Esophagus muscularis mucosa (tissue), 4 donors: ENCODE measurements around the gene NANOS1. TPM values are rescaled to one million over a fixed set of nuclear protein-coding genes. Genes with fewer than 3 reads are reported as not detected.
A peak's percentile ranks its signal among the peaks of the same experiment; 100 is the strongest.

Experiments
- DNase-seq: peaks from one replicate; pipeline ENCODE4 v3.0.0-alpha.2; 2017; ENCODE audit errors: extremely low spot score
- H3K27ac ChIP-seq, 4 donors: fragments of 200-600 bp; sonication (generic); replicated peaks in 1 of 4; 1 replicate in 3 of 4; 2 replicates in 1 of 4; pipeline ENCODE4 v1.5.1; 2016 to 2019; ENCODE audit warnings: mild to moderate bottlenecking in 1 of 4
- H3K27me3 ChIP-seq, 4 donors: fragments of 200-600 bp; sonication (generic); one replicate each; pipeline versions ENCODE4 v1.5.1 to v1.6.0; 2016 to 2019
- H3K36me3 ChIP-seq, 4 donors: fragments of 200-600 bp; sonication (generic); one replicate each; pipeline ENCODE4 v1.5.1; 2016 to 2019
- H3K4me1 ChIP-seq, 4 donors: fragments of 200-600 bp; sonication (generic); one replicate each; pipeline ENCODE4 v1.5.1; 2016 to 2019
- H3K4me3 ChIP-seq, 4 donors: fragments of 200-600 bp; sonication (generic); 1 replicate in 2 of 4; 2 replicates in 2 of 4; pipeline ENCODE4 v1.5.1; 2016 to 2019; ENCODE audit warnings: mild to moderate bottlenecking in 4 of 4, moderate library complexity in 1 of 4
- H3K9me3 ChIP-seq, 4 donors: fragments of 200-600 bp; sonication (generic); 1 replicate in 3 of 4; 2 replicates in 1 of 4; pipeline ENCODE4 v1.5.1; 2016 to 2019
- CTCF ChIP-seq, 3 experiments: fragments of 200-600 bp in 2 of 3; fragments of 450-650 bp in 1 of 3; sonication (generic) in 2 of 3; IDR thresholded peaks; one replicate each; pipeline ENCODE4 v1.5.1; 2017 to 2019; ENCODE audit warnings: antibody characterized with exemption in 3 of 3, mild to moderate bottlenecking in 2 of 3, moderate library complexity in 1 of 3
- EP300 ChIP-seq: sonication (generic); formaldehyde crosslinking; IDR thresholded peaks from one replicate; pipeline ENCODE4 v1.6.1; 2017; ENCODE audit warnings: antibody characterized with exemption
- POLR2A ChIP-seq: fragments of 450-650 bp; IDR thresholded peaks from one replicate; pipeline ENCODE4 v1.6.1; 2017; ENCODE audit warnings: antibody characterized with exemption, moderate library complexity, mild to moderate bottlenecking, low read depth
- POLR2AphosphoS5 ChIP-seq, 2 donors: sonication (generic); formaldehyde crosslinking; IDR thresholded peaks; one replicate each; pipeline ENCODE4 v1.6.1; 2017; ENCODE audit warnings: antibody characterized with exemption in 2 of 2
- WGBS: methylation state at CpG from one replicate; pipeline ENCODE4 v1.1.5; 2018; 5-methylcytosine and 5-hydroxymethylcytosine counted together
- intact Hi-C: fragments of 100-400 bp; cut with DNase I; formaldehyde crosslinking; loops from one replicate; pipeline ENCODE4 v1.15.1; 2023
- total RNA-seq, 4 donors: library from RNA; depleted of rRNA; stranded (reverse); fragments of >200 nt; gene quantifications; one replicate each; pipeline versions ENCODE4 v1.1.0 to v1.2.1, GENCODE V29; 2016

The NANOS1 gene, protein sequence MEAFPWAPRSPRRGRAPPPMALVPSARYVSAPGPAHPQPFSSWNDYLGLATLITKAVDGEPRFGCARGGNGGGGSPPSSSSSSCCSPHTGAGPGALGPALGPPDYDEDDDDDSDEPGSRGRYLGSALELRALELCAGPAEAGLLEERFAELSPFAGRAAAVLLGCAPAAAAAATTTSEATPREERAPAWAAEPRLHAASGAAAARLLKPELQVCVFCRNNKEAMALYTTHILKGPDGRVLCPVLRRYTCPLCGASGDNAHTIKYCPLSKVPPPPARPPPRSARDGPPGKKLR
- total RNA-seq: 10 to 100 TPM in 3 of 4 donors, 1 to 10 TPM in 1; 8.0 to 24.4 (median 14.6) TPM

DNA sequence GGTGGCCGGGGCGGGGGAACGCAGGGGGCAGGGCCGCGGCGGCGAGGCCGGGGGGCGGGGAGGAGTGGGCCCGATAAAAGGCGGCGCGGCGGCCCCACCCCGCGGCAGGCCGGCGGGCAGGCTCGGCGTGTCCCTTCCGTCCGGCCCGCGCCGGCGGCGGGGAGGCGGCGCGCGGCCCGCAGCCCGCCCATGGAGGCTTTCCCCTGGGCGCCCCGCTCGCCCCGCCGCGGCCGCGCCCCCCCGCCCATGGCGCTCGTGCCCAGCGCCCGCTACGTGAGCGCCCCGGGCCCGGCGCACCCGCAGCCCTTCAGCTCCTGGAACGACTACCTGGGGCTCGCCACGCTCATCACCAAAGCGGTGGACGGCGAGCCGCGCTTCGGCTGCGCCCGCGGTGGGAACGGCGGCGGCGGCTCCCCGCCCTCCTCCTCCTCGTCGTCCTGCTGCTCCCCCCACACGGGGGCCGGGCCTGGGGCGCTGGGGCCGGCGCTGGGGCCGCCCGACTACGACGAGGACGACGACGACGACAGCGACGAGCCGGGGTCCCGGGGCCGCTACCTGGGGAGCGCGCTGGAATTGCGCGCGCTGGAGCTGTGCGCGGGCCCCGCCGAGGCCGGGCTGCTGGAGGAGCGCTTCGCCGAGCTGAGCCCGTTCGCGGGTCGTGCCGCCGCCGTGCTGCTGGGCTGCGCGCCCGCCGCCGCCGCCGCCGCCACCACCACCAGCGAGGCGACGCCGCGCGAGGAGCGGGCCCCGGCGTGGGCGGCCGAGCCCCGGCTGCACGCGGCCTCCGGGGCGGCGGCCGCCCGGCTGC is at the start of gene NANOS1:
Gene NANOS1, plus strand, starts transcription at position 102 of the 808 bp plus-strand sequence. Its CDS starts 88 bp downstream, at position 190.
- Histone ChIP-seq H3K9me3 (no peaks in the 10 kb centered on the region), H3K27ac (peak within 1 kb of the TSS; percentile 86 to 92 (median 88)), H3K4me1 (peaks cover 35 to 76% (median 54%) of the 10 kb centered on the region in 4 donors), H3K4me3 (peak within 1 kb of the TSS; percentile 72 to 84 (median 76)), H3K27me3 (no peaks in the 10 kb centered on the region), H3K36me3 (peaks cover 0 to 24% (median 22%) of the 10 kb centered on the region in 4 donors)
- intact Hi-C loops: loop anchor here (10.0 kb wide), 3 partner anchors 65 to 455 kb away; partner anchors contain the start of gene CACUL1
- DNase-seq: peak; percentile 83
- TF ChIP-seq POLR2AphosphoS5 (IDR thresholded peaks at IDR 0.05) (peak in 1 of 2 donors; percentile 62), EP300 (no peak)
- WGBS: 0% methylated on average over 2 of the region's 136 CpGs

DNA sequence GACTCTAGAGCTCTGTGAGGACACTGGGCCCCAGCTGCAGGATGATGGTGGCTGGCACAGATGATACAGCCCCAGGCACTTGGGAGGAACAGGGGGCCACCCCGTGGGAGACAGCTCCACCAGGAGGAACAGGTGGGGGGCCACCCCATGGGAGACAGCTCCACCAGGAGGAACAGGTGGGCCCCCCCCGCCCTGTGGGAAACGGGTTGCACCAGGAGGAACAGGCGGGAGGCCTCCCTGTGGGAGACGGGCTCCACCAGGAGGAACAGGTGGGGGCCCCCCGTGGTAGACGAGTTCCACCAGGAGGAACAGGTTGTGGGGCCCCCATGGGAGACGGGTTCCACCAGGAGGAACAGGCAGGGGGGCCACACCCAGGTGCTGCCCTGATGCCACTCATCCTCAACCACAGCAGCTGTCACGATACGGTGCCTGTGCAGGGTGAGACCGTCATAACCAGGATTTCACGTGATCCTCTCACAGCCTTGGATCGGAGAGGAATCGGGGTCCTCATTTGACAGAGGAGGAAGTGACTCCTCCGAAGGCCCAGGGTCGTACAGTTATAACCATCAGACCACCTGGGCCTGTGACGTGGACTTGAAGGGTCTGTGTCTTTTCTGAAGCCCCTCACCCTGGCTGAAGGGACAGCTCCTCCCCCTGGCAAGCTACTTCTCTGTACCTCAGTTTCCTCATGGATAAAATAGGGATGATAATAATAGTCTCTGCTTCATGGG is 49.2 kb upstream of the NANOS1 start:
- no peaks in the 10 kb centered on the region for H3K36me3 ChIP-seq
- 92% methylated on average over 16 of the region's 17 CpGs for WGBS
- intact Hi-C loops: no loop called here
- no peaks in the 10 kb centered on the region for H3K4me1 ChIP-seq
- no peak overlapping the region for H3K4me3 ChIP-seq
- no peak overlapping the region for H3K27ac ChIP-seq
- no peak for DNase-seq
- peaks cover 0 to 13% (median 6%) of the 10 kb centered on the region in 4 donors for H3K9me3 ChIP-seq
- TF ChIP-seq CTCF (IDR thresholded peaks at IDR 0.05) (no peak), POLR2AphosphoS5 (IDR thresholded peaks at IDR 0.05) (no peak), POLR2A (no peak), EP300 (no peak)
- no peaks in the 10 kb centered on the region for H3K27me3 ChIP-seq

DNA sequence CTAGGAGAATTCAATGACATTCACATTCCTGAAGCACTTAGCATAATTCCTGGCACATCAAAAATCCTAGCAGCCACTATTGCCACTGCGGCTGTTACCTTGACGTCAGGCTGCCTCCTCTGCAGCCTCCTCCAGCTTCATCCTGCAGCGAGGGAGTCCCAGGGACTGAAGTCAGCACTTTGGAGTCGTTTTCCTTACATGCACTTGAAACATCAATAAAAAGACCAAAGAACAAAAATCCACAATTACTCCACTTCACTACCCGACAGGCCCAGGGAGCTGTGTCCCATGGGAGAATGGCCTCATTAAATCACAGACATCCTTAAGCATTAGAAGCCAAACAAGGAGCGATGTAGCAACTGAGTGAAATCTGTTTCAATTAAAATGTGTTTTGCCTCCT is 48.6 kb upstream of the NANOS1 start:
- H3K4me1 ChIP-seq: no peaks in the 10 kb centered on the region
- intact Hi-C loops: no loop called here
- TF ChIP-seq EP300 (no peak), POLR2A (no peak), CTCF (IDR thresholded peaks at IDR 0.05) (no peak), POLR2AphosphoS5 (IDR thresholded peaks at IDR 0.05) (no peak)

DNA sequence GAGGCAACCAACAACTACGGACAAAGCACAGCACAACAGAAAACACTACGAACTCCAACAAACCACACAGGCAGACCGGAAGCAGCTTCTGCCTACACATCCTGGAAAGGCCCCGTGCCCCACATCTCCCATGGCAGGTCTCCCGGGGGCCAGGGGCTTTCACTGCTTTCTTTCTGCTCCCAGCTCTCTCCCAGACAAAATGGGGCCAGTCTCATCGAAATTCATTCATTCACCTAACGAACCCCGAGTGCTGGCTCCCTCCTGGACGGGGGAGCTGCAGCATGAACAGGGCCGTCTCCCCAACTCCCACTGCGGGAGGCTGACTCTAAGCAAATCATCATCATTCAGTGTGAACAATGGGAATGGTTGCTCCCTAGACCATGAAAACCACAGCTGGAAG is 47.6 kb upstream of the NANOS1 start:
- Histone ChIP-seq H3K36me3 (no peaks in the 10 kb centered on the region), H3K27ac (no peak overlapping the region), H3K4me1 (no peaks in the 10 kb centered on the region), H3K9me3 (peaks cover 0 to 27% (median 19%) of the 10 kb centered on the region in 4 donors), H3K4me3 (no peak overlapping the region), H3K27me3 (no peaks in the 10 kb centered on the region)
- DNase-seq: peak; percentile 66
- intact Hi-C loops: no loop called here
- 89% methylated on average over 11 of the region's 11 CpGs for WGBS
- no peak for TF ChIP-seq POLR2A
- no peak for TF ChIP-seq POLR2AphosphoS5 (IDR thresholded peaks at IDR 0.05)
- no peak for TF ChIP-seq CTCF (IDR thresholded peaks at IDR 0.05)
- no peak for TF ChIP-seq EP300

More for the DNA sequence above, 48.6 kb upstream of the NANOS1 start:
- Histone ChIP-seq H3K9me3 (peaks cover 0 to 18% (median 12%) of the 10 kb centered on the region in 4 donors), H3K36me3 (no peaks in the 10 kb centered on the region), H3K27me3 (no peaks in the 10 kb centered on the region), H3K27ac (no peak overlapping the region), H3K4me3 (no peak overlapping the region)
- DNase-seq: peak; percentile 81
- WGBS: 76% methylated on average over 6 of the region's 6 CpGs
